HL-60/S4 (cell line): ENCODE results near the gene BABAM1.

Experiments
- in situ Hi-C: fragments of 300-500 bp; cut with MboI; formaldehyde crosslinking; loops from 2 replicates; pipeline ENCODE4 v1.14.3; 2022; ENCODE audit warnings: low sequenced_read_pairs

BABAM1 gene

GRCh38 chr19:17243211-17243829 lies 23.9 kb upstream of the BABAM1 start:
- in situ Hi-C loops = no loop called here

GRCh38 chr19:17243830-17244617 lies 23.2 kb upstream of the BABAM1 start:
- in situ Hi-C loops = no loop called here

DNA sequence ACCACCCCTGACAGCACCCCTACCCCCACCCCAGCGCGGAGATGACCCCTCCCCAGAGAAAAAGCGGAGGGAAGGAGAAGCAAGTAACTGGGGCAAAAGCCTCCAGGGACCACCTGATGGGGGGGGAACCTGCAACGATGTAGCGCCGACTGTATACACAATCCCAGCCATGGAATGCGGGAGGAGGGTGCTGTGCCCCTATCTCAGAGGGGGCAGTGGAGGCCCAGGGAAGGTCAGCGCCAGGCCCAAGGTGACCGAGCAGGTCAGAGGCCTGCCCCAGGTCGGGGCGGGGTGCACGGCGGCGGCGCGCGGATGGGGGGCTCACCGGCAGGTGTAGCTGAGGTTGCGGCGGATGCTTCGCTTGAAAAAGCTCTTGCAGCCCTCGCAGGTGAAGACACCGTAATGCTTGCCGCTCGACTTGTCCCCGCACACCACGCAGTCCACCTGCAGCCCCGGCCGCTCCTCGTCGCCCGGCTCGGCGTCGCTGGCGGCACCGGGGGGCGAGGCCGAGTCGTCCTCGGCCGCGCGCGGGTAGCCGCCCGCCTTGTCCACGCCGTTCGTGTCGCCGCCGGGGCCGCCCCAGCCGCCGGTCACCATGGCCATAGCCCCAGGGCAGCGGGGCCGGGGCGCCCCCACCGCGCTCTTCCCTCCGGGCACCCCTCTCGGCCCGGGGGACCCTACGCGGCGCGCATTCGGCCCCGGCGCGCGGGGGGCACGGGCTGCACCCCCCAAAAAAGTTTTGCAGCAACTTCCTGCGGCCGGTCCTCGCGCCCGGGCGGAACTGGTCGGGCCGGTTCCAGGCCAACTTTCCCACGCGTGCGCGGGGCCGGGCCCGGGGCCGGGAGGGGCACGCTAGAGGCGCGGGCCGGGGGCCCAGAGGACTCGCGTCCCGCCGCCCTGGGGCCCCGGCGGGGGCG lies 22.4 kb upstream of the BABAM1 start:
- in situ Hi-C loops = no loop called here

DNA sequence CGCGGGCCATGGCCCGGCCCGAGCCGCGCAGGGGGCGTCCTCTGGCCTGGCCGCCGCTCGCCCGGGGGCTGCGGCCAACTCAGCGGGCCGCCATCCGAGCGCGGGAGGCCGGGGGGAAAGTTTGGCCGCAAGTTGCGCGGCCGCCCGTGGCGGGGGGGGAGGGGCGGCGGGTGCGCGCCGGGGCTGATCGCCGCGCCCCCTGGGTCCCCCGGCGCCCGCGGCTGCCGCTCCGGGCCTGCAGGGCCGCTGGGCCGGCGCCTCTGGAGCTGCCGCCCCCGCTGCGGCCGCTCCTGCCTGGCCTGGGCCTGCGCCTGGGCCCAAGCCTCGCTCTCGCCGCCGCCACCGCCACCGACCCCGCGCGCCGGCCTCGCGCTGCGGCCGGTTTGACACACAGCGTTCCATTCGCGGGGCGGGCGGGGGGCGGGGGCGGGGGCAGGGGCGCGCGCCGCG lies 21.7 kb upstream of the BABAM1 start, which contains the start of gene NR2F6:
Gene NR2F6, minus strand, starts transcription at position 385 of the 450 bp plus-strand sequence. CDS start 699 bp downstream, outside the sequence.
- in situ Hi-C loops = no loop called here

DNA sequence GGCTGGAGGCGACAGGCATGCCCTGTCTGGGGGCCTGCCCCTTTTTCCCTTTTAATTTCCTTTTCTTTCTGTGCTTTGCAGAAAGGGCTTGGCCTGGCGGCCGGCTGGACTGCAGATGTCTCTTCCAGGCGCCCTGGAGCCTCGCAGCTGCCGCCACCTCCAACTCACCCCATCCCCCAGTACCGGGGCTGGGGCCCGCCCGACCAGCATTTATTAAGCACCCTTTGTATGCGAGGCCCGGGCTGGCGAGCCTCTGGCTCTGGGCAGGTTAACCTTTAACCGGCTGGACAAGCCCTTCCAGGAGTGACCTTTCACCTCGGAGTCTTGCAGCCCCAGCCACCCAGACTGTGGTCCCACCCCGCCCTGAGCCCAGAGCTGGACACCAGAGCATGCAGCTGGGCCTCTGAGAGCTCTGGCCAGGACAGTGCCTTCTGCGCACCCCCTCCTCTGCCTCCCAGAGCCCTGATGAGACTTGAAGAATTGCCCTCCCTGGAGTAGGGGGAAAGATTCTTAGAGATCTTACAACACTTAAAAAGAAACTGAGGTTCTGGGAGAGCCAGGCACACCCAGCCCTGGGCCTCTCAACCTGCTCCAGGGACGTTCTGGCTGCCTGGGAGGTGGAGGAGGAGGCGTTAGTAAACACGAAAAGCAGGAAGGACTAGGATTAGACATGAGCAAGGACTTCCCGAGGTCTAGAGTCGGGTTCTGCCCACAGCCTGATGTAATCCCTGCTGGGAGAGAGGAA lies 20.4 kb upstream of the BABAM1 start:
- in situ Hi-C loops = no loop called here

DNA sequence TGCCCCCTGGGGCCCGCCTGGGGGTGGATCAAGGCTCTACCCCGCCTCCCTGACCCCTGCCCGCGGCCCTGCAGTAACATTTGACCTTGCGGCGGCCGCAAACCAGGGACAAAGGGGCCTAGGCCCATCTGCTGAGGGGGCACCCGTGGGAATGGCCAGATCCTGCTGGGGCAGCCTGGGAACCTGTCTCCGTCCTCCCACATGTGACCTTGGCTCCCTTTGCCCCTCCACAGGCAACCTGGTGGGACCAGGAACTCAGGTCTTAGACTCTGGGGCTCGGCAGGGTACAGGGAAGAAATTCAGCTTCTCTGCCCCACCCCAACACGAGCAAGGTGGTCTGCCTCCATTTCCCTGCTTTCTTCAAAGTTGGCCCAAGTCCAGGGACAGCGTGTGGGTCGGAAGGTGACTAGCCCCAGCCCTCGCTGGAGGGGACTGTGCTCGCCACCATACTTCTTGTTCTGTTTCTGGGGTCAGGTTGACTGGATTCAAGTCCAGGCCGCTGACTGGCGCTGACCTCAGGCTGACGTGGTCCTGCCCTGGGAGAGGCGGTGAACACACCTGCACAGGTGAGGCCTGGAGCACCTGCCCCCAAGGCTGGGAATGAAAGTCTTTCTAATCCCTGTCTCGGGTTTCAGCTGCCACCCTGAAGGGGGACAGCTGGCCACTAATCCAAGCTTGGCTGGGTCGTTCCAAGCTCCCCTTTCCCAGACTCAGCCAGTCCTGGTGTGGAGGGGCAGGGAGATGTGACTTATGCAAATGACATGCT lies 19.0 kb upstream of the BABAM1 start:
- in situ Hi-C loops = no loop called here

DNA sequence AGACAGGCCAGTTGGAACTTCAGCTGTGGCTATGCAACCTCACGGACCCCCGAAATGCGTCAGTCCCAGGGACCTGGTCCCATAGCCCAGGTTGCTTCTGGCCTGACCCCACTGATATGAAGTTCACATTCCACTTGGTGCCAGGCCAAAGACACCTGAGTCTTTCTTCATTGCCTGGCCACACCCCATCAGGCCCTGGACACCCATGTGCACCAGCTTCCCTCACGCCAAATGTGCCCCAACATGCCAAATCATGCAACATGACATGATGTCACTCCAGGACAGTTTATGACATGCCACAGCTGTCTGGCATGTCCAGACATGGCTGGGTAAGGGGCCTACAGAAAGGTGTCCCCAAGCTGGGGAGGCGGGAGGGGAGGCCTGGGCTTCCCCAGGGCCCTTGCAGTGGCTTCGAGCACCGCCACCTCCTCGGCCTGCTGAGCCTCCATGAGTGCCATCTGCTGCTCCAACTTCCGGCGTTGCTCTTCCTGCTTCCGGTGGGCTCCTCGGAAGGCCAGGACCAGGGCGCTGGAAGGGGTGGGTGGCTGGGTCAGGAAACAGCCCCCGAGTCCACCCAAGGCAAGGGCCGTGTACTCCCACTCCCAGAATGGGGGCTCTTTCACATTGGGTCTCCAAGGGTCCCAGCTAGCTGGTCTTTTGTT lies 17.2 kb upstream of the BABAM1 start:
- in situ Hi-C loops = no loop called here

- in situ Hi-C loops = no loop called here
These were observed 12.6 kb upstream of the BABAM1 start for GRCh38 chr19:17254636-17255035.

DNA sequence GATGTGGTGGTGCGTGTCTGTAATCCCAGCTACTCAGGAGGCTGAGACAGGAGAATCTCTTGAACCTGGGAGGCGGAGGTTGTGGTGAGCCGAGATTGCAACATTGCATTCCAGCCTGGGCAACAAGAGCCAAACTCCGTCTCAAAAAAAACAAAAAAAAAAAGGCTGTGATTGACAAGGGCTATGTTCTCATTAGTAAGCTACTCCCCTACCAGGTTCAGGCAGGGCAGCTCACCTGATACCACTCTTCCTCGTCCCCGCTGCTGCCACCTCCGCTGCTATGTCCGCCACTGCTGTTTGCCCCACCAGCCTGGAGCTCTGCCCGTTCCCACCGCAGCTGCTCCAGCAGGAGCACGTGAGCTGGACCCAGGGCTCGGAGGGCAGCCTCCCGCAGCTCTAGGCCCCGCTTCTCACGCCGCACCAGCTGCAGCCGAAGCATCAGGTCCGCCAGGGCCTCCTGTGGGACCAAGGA lies 12.1 kb upstream of the BABAM1 start:
- in situ Hi-C loops = no loop called here

DNA sequence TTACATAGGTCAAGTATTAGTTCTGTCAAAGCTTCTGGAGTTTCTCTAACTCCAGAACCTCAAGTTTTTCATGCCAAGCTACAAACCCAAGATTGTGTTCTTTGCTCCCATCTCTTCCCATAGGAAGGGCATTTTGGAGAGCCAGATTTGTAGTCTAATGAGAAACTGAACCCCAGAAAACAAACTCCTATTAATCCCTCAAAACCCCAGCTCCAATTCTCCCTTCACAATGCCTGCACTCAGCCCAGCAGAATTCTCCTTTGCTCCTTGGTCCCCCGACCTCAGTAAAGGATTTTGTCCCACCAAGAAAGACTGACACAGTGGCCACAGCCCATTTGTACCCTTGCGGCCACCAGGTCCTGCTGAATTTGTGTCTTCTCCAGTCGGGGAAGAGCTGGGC lies 11.1 kb upstream of the BABAM1 start:
- in situ Hi-C loops = no loop called here

- in situ Hi-C loops = no loop called here
These were observed 8.0 kb upstream of the BABAM1 start for GRCh38 chr19:17259118-17259780.

GRCh38 chr19:17259934-17260333 lies 7.3 kb upstream of the BABAM1 start:
- in situ Hi-C loops = no loop called here

- in situ Hi-C loops = no loop called here
These were observed 6.4 kb upstream of the BABAM1 start for GRCh38 chr19:17260842-17261325.

- in situ Hi-C loops = no loop called here
These were observed 4.7 kb upstream of the BABAM1 start for GRCh38 chr19:17262557-17262956.

DNA sequence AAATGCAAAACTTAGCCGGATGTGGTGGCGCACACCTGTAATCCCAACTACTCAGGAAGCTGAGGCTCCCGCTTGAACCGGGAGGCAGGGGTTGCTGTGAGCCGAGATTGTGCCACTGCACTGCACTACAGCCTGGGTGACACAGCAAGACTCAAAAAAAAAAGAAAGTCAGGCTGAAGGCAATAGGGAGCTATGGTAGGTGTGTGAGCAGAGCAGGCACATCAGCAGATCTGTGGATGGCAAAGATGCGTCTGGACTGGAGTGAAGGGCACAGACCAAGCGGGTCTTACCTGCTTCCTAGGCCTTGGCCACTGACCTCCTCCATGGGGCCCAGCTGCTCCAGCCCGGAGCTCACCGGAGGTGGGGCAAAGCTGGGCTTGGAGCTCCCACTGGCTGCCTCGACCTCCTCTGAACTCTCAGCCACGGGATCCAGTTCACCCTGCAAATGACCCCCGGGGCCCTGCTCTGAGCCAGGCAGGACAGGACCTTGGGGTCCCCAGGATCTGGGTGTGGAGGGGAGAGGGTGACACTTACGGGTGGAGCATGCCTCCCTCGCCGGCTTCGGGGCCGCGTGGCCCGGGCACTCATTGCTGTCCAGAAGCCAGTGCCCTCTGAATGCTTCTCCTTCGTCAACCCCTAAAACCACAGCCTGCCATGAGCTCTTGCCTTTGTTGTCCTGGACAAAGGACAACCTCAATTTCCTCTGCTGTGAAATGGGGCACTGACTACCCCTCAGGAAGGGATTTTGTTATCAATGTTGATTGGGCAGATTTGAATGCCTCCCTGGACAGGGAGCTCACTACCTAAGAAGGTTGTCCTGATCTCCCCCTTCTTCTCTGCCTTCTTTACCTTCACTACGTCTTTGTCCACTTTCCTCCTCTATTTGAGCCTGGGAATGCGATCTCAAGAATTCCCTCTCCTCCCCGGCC lies 3.3 kb upstream of the BABAM1 start:
- in situ Hi-C loops = no loop called here

GRCh38 chr19:17264641-17264979 lies 2.6 kb upstream of the BABAM1 start, which contains the start of gene USHBP1:
TSS of gene USHBP1 (minus strand) at chr19:17264745. CDS start at chr19:17264299, 446 bp downstream.
- in situ Hi-C loops = no loop called here

GRCh38 chr19:17266026-17266425 lies 1.2 kb upstream of the BABAM1 start:
- in situ Hi-C loops = no loop called here
